Brain microvascular endothelial cell (primary cell): ENCODE results near the gene DEPDC5.

Source experiments
- DNase-seq: peaks from one replicate; pipeline ENCODE4 v3.0.0-alpha.2; 2020
- H3K27ac ChIP-seq: fragments of 250-450 bp; sonication (Bioruptor Pico); 2 replicates; pipeline ENCODE4 v1.5.1; 2020; ENCODE audit warnings: mild to moderate bottlenecking, moderate library complexity
- H3K27me3 ChIP-seq: fragments of 250-450 bp; sonication (Bioruptor Pico); replicated peaks from 2 replicates; pipeline ENCODE4 v1.5.1; 2020; ENCODE audit warnings: mild to moderate bottlenecking
- H3K36me3 ChIP-seq: fragments of 250-450 bp; sonication (Bioruptor Pico); replicated peaks from 2 replicates; pipeline ENCODE4 v1.5.1; 2020; ENCODE audit warnings: mild to moderate bottlenecking
- H3K4me3 ChIP-seq: 2 replicates; pipeline ENCODE4 v1.5.1; 2011; ENCODE audit warnings: low read depth, mild to moderate bottlenecking, control low read depth, low read length, moderate library complexity
- in situ Hi-C: cut with HindIII; loops from 2 replicates; pipeline ENCODE4 v1.10.0; 2017; ENCODE audit warnings: low sequenced_read_pairs, low pct_ligation_motif_present
- TF ChIP-seq, protein P1 (sequence below): IDR thresholded peaks from 2 replicates; pipeline ENCODE4 v1.5.1; 2011; ENCODE audit warnings: low read depth, mild to moderate bottlenecking, moderate library complexity, low read length, control low read depth, inconsistent platforms; ENCODE audit errors: missing control alignments

DEPDC5 gene

DNA sequence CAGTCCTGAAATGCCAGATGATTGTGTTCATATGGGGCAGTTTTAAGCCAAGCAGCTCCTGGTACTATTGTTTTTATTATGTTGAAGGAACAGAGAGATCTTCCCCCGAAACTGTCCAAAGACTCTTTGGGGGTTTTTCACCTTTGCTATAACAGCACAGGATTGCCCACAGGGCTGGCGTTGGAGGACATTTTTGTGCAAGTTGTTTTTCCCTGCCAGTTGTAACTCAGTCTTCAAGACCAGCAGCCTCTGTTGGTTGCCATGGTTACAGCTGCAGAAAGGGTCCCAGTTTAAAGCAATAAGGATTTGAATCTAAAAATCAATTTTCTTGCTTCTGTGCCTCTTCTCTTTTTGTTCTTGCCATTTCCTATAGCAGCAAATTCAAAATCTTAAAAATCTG lies 145.1 kb downstream of the DEPDC5 start:
- H3K4me3 ChIP-seq: no peak overlapping the region
- DNase-seq: no peak
- in situ Hi-C loops: no loop called here
- no peak overlapping the region for H3K27ac ChIP-seq
- no peaks in the 10 kb centered on the region for H3K27me3 ChIP-seq
- TF ChIP-seq, protein P1, sequence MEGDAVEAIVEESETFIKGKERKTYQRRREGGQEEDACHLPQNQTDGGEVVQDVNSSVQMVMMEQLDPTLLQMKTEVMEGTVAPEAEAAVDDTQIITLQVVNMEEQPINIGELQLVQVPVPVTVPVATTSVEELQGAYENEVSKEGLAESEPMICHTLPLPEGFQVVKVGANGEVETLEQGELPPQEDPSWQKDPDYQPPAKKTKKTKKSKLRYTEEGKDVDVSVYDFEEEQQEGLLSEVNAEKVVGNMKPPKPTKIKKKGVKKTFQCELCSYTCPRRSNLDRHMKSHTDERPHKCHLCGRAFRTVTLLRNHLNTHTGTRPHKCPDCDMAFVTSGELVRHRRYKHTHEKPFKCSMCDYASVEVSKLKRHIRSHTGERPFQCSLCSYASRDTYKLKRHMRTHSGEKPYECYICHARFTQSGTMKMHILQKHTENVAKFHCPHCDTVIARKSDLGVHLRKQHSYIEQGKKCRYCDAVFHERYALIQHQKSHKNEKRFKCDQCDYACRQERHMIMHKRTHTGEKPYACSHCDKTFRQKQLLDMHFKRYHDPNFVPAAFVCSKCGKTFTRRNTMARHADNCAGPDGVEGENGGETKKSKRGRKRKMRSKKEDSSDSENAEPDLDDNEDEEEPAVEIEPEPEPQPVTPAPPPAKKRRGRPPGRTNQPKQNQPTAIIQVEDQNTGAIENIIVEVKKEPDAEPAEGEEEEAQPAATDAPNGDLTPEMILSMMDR: no peak
- peaks cover 5% of the 10 kb centered on the region for H3K36me3 ChIP-seq

DNA sequence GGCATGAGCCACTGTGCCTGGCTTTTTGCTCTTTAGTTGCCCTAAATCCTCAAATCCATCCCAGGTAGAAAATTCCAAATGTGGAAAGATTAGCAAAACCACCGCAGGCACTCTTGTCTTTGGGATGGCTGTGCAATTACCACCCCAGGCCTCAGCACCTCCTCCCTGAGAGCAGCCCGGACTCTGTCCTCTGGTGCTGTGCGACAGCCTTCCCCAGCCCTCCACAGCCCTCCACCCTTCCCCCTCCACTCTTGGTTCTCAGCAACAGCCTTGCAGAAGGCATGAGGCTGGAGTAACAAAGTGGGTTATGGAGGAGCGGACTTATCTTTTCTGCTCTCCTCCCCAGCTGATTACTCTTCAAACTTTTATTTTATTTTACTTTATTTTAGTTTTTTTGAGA lies 145.8 kb downstream of the DEPDC5 start:
- DNase-seq: no peak
- H3K27ac ChIP-seq: no peak overlapping the region
- H3K36me3 ChIP-seq: peaks cover 5% of the 10 kb centered on the region
- in situ Hi-C loops: no loop called here
- H3K4me3 ChIP-seq: no peak overlapping the region
- H3K27me3 ChIP-seq: no peaks in the 10 kb centered on the region
- TF ChIP-seq, protein P1: no peak

DNA sequence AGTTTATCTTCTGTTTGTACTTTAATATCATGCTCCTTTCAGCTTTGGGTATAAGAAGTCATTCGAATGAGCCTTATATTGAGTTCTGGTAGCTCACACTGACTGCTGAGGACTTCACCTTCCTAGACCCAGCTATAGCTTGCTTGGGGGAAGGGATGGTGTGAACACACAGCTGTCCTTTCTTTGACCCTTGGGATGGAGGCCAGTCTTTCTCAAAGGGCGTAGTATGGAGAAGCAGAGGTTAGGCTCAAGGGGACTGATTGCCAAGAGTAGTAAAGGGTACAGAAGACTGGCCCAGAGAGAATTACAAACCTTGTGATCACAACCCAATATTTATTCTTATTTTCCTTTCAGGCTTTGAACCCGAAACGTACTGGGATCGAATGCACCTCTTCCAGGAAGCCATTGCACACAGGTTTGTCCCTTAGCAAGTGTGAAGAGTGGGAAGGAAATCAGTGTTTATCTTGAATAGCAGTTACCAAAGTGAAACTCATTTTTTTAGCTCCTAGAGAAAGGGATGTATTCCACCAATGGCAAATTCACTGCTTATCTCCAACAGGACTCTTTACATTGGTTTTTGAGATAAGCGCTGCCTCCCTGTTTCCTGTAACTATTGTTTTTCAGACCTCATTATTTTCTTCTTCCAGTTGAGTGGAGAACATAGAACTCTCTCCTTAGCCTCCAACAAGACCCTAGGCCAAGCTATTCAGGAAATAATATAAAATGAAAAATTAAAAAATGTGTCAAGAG lies 147.7 kb downstream of the DEPDC5 start:
- no peaks in the 10 kb centered on the region for H3K27me3 ChIP-seq
- TF ChIP-seq, protein P1: no peak
- in situ Hi-C loops: no loop called here
- no peak overlapping the region for H3K4me3 ChIP-seq
- no peak for DNase-seq
- H3K36me3 ChIP-seq: peaks cover 3% of the 10 kb centered on the region
- no peak overlapping the region for H3K27ac ChIP-seq

DNA sequence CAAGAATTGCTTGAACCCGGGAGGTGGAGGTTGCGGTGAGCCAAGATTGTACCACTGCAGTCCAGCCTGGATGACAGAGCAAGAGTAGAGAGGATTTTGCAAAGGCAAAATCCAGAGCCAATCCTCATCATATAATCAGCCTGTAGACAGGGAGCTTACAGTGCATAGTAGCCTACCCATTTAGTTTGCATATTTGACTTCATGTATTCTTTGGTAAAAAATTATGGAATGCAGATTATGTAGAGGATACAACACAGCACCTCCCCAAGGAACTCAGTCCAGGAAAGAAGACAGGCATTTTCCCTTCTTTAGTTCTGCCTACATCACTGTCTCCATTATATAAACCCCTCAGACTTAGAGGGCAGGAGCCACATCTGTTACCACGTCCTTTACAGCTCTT lies 150.8 kb downstream of the DEPDC5 start:
- H3K36me3 ChIP-seq: peaks cover 3% of the 10 kb centered on the region
- TF ChIP-seq, protein P1: no peak
- H3K4me3 ChIP-seq: no peak overlapping the region
- DNase-seq: no peak
- in situ Hi-C loops: no loop called here
- no peaks in the 10 kb centered on the region for H3K27me3 ChIP-seq
- H3K27ac ChIP-seq: no peak overlapping the region

DNA sequence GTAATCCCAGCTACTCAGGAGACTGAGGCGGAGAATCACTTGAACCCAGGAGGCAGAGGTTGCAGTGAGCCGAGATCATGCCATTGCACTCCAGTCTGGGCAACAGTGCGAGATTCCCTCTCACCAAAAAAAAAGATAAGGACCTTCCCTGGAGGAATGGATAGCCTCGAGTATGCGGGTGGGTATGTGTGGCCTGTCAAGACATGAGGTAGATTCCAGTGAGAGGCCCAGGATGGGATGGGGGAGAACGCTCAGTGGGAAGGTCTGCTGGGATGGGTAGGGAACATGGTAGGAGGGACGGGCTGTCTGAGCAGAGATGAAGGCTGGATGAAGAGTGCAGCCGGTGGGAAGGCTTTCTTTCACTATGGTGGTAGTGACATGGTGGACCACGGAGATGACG lies 151.5 kb downstream of the DEPDC5 start:
- in situ Hi-C loops: no loop called here
- no peak overlapping the region for H3K4me3 ChIP-seq
- TF ChIP-seq, protein P1: no peak
- H3K36me3 ChIP-seq: peaks cover 3% of the 10 kb centered on the region
- no peak for DNase-seq
- no peak overlapping the region for H3K27ac ChIP-seq
- H3K27me3 ChIP-seq: no peaks in the 10 kb centered on the region

DNA sequence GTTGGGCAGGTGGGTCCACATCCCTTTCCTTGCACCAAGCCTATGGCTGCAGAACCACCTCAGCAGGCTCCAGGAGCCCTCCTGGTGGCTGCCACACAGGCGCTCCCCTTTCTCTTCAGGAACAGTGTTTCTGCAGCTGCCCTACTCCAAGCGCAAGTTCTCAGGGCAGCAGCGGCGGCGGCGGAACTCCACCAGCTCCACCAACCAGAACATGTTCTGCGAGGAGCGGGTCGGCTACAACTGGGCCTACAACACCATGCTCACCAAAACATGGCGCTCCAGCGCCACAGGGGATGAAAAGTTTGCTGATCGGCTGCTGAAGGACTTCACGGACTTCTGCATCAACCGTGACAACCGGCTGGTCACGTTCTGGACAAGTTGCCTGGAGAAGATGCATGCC lies 152.3 kb downstream of the DEPDC5 start:
- peaks cover 3% of the 10 kb centered on the region for H3K36me3 ChIP-seq
- no peak overlapping the region for H3K4me3 ChIP-seq
- no peak overlapping the region for H3K27ac ChIP-seq
- DNase-seq: no peak
- H3K27me3 ChIP-seq: no peaks in the 10 kb centered on the region
- TF ChIP-seq, protein P1: no peak
- in situ Hi-C loops: no loop called here
